ENCODE data around the gene SULT4A1.

The SULT4A1 gene

GRCh38 chr22:43862074-43862881 is at the start of gene SULT4A1:
Gene SULT4A1 (minus strand): TSS chr22:43862513. CDS start chr22:43862382, 131 bp downstream.
- ATAC-seq = no peak; the same call in 2 of the 3 replicates
- TF ChIP-seq BACH2 (CRISPR knock-in tag; IDR thresholded peaks at IDR 0.05; ENCODE audit: borderline replicate concordance) (no peak), ZFP30 (CRISPR knock-in tag; IDR thresholded peaks at IDR 0.05) (no peak), RARB (CRISPR knock-in tag; IDR thresholded peaks at IDR 0.05) (no peak), TSHZ2 (CRISPR knock-in tag; IDR thresholded peaks at IDR 0.05) (no peak), CSRNP3 (CRISPR knock-in tag; IDR thresholded peaks at IDR 0.05) (no peak), OSR1 (CRISPR knock-in tag; IDR thresholded peaks at IDR 0.05) (no peak), CSDC2 (CRISPR knock-in tag; IDR thresholded peaks at IDR 0.05) (no peak), PATZ1 (CRISPR knock-in tag; IDR thresholded peaks at IDR 0.05; ENCODE audit: borderline replicate concordance) (no peak), TCF4 (CRISPR knock-in tag; IDR thresholded peaks at IDR 0.05; ENCODE audit: borderline replicate concordance) (no peak), PPARA (CRISPR knock-in tag; IDR thresholded peaks at IDR 0.05; ENCODE audit: borderline replicate concordance) (no peak)

GRCh38 chr22:43911351-43911750 is 49.0 kb upstream of the SULT4A1 start:
- TF ChIP-seq PATZ1 (CRISPR knock-in tag; IDR thresholded peaks at IDR 0.05; ENCODE audit: borderline replicate concordance) (no peak), GLIS3 (CRISPR knock-in tag; IDR thresholded peaks at IDR 0.05) (no peak), ISL1 (CRISPR knock-in tag; IDR thresholded peaks at IDR 0.05) (no peak), OSR1 (CRISPR knock-in tag; IDR thresholded peaks at IDR 0.05) (no peak), RARB (CRISPR knock-in tag; IDR thresholded peaks at IDR 0.05) (no peak), BACH2 (CRISPR knock-in tag; IDR thresholded peaks at IDR 0.05; ENCODE audit: borderline replicate concordance) (no peak), ZNF8 (CRISPR knock-in tag; IDR thresholded peaks at IDR 0.05) (no peak), ESRRG (CRISPR knock-in tag; IDR thresholded peaks at IDR 0.05) (no peak), CSRNP3 (CRISPR knock-in tag; IDR thresholded peaks at IDR 0.05) (no peak), ZFP30 (CRISPR knock-in tag; IDR thresholded peaks at IDR 0.05) (no peak), TCF4 (CRISPR knock-in tag; IDR thresholded peaks at IDR 0.05; ENCODE audit: borderline replicate concordance) (no peak), POU6F1 (CRISPR knock-in tag; IDR thresholded peaks at IDR 0.05; ENCODE audit: borderline replicate concordance, low read depth) (no peak), CREB5 (CRISPR knock-in tag; IDR thresholded peaks at IDR 0.05; ENCODE audit: low read depth) (no peak), ARNTL (CRISPR knock-in tag; IDR thresholded peaks at IDR 0.05; ENCODE audit: borderline replicate concordance, low read depth) (no peak), TSHZ2 (CRISPR knock-in tag; IDR thresholded peaks at IDR 0.05) (no peak), TOX (CRISPR knock-in tag; IDR thresholded peaks at IDR 0.05; ENCODE audit: borderline replicate concordance) (no peak), ZNF565 (CRISPR knock-in tag; conservative IDR thresholded peaks at IDR 0.05; ENCODE audit: low read depth) (no peak), ZFP3 (CRISPR knock-in tag; IDR thresholded peaks at IDR 0.05) (no peak), ZC3H10 (CRISPR knock-in tag; IDR thresholded peaks at IDR 0.05) (no peak), PPARA (CRISPR knock-in tag; IDR thresholded peaks at IDR 0.05; ENCODE audit: borderline replicate concordance) (no peak)
- no peak for ATAC-seq
